PC-3 (cell line): ENCODE data around the gene CTBP2.

Experiments used
- CTCF ChIP-seq: fragments of 300-600 bp; sonication (generic); conservative IDR thresholded peaks from 2 replicates; pipeline ENCODE4 v1.5.1; 2017; ENCODE audit warnings: antibody characterized with exemption, low read depth, mild to moderate bottlenecking, low read length
- EZH2phosphoT487 ChIP-seq: fragments of 300-600 bp; sonication (generic); IDR thresholded peaks from 2 replicates; pipeline ENCODE4 v1.6.1; 2018; ENCODE audit warnings: mild to moderate bottlenecking, antibody characterized with exemption, low read length, borderline replicate concordance

- TF ChIP-seq CTCF (no peak), EZH2phosphoT487 (no peak)
Measured at GRCh38 chr10:125022671-125023070, 137.7 kb downstream of the CTBP2 start.
